Upper lobe of left lung (tissue), 4 donors: ENCODE results near the gene SLC6A17.

Experiments used
- EP300 ChIP-seq, 4 donors: sonication (generic); formaldehyde crosslinking; IDR thresholded peaks; one replicate each; pipeline ENCODE4 v1.5.1; 2017; ENCODE audit warnings: antibody characterized with exemption in 4 of 4, control low read depth in 2 of 4
- POLR2A ChIP-seq, 4 donors: fragments of 450-650 bp; IDR thresholded peaks; one replicate each; pipeline ENCODE4 v1.5.1; 2016 to 2017; ENCODE audit warnings: antibody characterized with exemption in 4 of 4, mild to moderate bottlenecking in 2 of 4
- POLR2AphosphoS5 ChIP-seq, 2 donors: sonication (generic); formaldehyde crosslinking; IDR thresholded peaks; one replicate each; pipeline ENCODE4 v1.5.1; 2017; ENCODE audit warnings: antibody characterized with exemption in 2 of 2
- TF ChIP-seq, protein P1 (sequence below), 6 experiments: fragments of 450-650 bp in 4 of 6; fragments of 200-600 bp in 2 of 6; sonication (generic) in 2 of 6; IDR thresholded peaks; one replicate each; pipeline ENCODE4 v1.5.1; 2016 to 2019; ENCODE audit warnings: antibody characterized with exemption in 6 of 6

GRCh38 chr1:110159168-110159567 lies 8.9 kb downstream of the SLC6A17 start:
- TF ChIP-seq POLR2A (IDR thresholded peaks at IDR 0.05) = no peak
- TF ChIP-seq, protein P1, sequence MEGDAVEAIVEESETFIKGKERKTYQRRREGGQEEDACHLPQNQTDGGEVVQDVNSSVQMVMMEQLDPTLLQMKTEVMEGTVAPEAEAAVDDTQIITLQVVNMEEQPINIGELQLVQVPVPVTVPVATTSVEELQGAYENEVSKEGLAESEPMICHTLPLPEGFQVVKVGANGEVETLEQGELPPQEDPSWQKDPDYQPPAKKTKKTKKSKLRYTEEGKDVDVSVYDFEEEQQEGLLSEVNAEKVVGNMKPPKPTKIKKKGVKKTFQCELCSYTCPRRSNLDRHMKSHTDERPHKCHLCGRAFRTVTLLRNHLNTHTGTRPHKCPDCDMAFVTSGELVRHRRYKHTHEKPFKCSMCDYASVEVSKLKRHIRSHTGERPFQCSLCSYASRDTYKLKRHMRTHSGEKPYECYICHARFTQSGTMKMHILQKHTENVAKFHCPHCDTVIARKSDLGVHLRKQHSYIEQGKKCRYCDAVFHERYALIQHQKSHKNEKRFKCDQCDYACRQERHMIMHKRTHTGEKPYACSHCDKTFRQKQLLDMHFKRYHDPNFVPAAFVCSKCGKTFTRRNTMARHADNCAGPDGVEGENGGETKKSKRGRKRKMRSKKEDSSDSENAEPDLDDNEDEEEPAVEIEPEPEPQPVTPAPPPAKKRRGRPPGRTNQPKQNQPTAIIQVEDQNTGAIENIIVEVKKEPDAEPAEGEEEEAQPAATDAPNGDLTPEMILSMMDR (IDR thresholded peaks at IDR 0.05) = no peak
- TF ChIP-seq EP300 (IDR thresholded peaks at IDR 0.05) = no peak
- no peak for TF ChIP-seq POLR2AphosphoS5 (IDR thresholded peaks at IDR 0.05)
